ENCODE results near the gene SLC2A10.

GRCh38 chr20:46756419-46756818, 47.0 kb downstream of the SLC2A10 start:
- TF ChIP-seq CTCF (conservative IDR thresholded peaks at IDR 0.05) (no peak), EZH2 (IDR thresholded peaks at IDR 0.05; ENCODE audit: low read depth) (no peak)

Data from PC-9 (cell line).